Ovary (tissue), 3 donors: ENCODE measurements around the gene SLC2A13.

Experiments
- CTCF ChIP-seq, 3 donors: fragments of 450-650 bp in 2 of 3; fragments of 200-600 bp in 1 of 3; IDR thresholded peaks; one replicate each; pipeline versions ENCODE4 v1.5.1 to v1.8.0; 2016 to 2022; ENCODE audit warnings: antibody characterized with exemption in 3 of 3, mild to moderate bottlenecking in 1 of 3
- EP300 ChIP-seq: sonication (generic); formaldehyde crosslinking; IDR thresholded peaks from one replicate; pipeline ENCODE4 v1.6.1; 2017; ENCODE audit warnings: antibody characterized with exemption
- POLR2A ChIP-seq: fragments of 450-650 bp; IDR thresholded peaks from one replicate; pipeline ENCODE4 v1.6.1; 2017; ENCODE audit warnings: antibody characterized with exemption, mild to moderate bottlenecking, moderate library complexity
- donor health status: DM: no; HTN: no; CAD: no.

GRCh38 chr12:40086471-40086870, 19.4 kb downstream of the SLC2A13 start:
- TF ChIP-seq CTCF (IDR thresholded peaks at IDR 0.05) (no peak), POLR2A (no peak), EP300 (no peak)
